ACHN (cell line): ENCODE results near the gene GDF10.

ENCODE experiments used
- DNase-seq: peaks from one replicate; pipeline ENCODE4 v3.0.0-alpha.2; 2015
- in situ Hi-C: cut with HindIII; loops from 2 replicates; pipeline ENCODE4 v1.10.0; 2017; ENCODE audit warnings: low sequenced_read_pairs, low pct_ligation_motif_present, low pct_unique_long_range_greater_than_20kb

GDF10 gene

DNA sequence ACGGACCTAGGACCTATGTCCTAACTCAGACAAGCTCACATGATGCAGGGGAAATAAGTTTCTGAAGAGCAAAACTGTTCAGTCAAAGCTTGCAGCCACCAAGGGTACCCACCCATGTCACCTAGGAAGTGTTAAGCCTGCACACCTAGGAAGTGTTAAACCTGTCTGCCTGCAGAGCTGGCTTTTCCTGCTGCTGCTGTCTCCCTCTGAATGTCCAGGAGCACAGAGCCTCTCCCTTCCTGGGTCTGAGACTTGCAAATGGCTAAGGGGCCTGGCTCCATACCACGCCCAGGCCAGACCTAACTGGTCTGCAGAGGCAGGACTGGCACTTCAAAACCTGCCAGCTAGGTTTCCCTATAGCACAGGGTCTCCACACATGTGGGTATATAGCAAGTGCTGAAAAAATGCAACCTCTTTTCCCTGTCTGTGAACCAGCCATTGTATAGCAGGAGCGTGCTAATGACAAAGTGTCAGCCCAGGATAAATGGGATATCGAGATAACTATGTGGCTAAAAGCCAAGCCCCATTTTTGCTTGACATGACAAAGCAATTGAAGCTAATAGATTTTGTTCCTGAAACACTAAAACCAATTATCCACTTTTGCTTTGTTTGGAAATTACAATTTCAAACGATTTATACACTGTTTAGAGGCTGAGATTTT lies 23.8 kb downstream of the GDF10 start:
- in situ Hi-C loops, result no loop called here
- DNase-seq, result no peak

- in situ Hi-C loops, result no loop called here
- DNase-seq, result no peak
Observed at GRCh38 chr10:47325303-47326291, 25.6 kb downstream of the GDF10 start.

DNA sequence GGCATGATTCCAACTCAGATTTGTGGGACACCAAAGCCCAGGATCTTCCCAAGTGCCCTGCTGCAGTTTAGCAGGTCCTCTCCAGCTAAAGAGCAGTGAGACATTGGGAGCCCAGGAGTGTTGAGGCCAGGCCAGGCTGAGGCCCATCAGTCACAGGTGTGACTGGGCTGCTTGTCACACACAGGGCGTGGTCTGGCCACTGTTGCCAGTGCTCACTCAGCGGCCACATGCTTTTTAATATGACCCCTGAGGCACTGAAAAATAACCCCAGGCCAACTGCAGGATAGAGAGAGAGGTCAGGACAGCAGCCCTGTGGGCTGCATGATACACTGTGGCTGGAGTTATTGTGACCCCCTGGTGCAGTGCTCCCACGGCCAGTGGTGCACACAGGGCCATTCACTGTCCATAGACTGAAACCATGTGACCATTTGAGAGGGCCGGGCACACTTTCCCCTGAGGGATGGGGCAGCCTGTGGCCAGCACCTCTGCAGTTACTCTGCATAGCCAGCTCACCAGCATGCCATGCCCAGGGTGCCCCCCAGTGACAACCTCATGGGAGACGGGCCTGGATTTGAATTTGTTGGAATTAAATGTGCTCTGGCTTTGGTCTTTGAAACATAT lies 26.4 kb downstream of the GDF10 start:
- DNase-seq, result no peak
- in situ Hi-C loops, result no loop called here

DNA sequence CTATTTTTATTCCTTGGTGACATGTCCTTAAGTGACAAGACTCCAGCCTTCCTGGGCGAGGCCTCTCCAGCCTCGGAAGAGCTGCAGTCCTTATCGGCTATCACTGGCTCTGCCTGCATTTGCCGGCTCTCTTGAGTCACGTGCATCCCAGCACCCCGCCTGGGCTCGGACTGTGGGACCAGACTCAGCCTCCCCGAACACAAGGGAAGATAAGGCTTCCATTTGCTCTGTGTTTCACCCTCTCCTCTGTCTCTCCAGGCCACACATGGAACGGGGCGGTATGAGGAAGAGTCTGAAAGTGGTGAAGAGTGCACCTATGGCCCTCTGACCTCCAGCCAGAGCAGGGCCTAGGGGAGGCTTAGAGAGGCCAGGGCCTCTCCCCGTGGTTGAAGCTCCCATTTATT lies 26.9 kb downstream of the GDF10 start:
- in situ Hi-C loops, result no loop called here
- no peak for DNase-seq

GRCh38 chr10:47329855-47330254 lies 29.9 kb downstream of the GDF10 start:
- in situ Hi-C loops, result no loop called here
- no peak for DNase-seq

- in situ Hi-C loops, result no loop called here
- no peak for DNase-seq
Observed at GRCh38 chr10:47330366-47330765, 30.4 kb downstream of the GDF10 start.

DNA sequence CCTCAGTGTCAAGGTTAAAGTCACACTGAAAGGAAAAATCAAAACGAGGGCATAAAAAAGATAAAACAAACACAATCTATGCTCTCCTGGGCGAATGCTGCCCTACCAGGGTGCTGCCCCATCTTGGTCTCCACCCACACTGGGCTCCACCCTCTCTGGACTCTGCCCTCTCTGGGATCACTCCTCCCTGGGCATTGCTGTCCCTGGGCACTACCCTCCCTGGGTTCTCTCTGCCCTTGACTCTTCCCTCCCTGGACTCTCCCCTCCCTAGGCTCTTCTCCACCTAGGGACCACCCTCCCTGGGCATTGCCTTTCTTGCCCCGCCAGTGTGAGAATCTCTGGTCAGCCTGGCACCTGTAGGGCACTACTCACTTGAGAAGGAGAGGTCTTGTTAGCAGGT lies 30.8 kb downstream of the GDF10 start:
- in situ Hi-C loops, result no loop called here
- DNase-seq, result no peak

DNA sequence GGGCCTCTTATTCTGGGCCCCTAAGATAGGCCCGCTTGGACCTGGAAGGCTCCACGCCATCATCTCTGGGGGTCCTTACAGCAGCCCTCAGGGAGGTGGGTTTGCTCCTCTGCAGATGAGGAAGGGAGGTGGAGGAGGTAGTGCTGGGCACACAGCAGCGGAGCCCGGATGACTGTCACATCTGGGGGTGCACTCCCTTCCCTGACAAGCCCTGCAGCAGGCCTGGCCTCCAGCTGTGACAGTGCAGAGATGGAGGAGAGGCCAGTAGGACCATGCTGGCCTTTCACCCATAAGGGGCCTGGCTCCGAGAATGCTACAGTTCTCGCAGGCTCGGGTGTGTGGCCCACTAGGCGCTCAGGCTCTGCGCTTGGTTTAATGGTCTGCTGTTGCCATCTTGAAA lies 31.5 kb downstream of the GDF10 start:
- in situ Hi-C loops, result no loop called here

GRCh38 chr10:47331954-47332353 lies 32.0 kb downstream of the GDF10 start:
- in situ Hi-C loops, result no loop called here
- DNase-seq, result no peak

More for the DNA sequence above, 31.5 kb downstream of the GDF10 start:
- DNase-seq, result no peak

- no peak for DNase-seq
- in situ Hi-C loops, result no loop called here
Observed at GRCh38 chr10:47332371-47332770, 32.4 kb downstream of the GDF10 start.

DNA sequence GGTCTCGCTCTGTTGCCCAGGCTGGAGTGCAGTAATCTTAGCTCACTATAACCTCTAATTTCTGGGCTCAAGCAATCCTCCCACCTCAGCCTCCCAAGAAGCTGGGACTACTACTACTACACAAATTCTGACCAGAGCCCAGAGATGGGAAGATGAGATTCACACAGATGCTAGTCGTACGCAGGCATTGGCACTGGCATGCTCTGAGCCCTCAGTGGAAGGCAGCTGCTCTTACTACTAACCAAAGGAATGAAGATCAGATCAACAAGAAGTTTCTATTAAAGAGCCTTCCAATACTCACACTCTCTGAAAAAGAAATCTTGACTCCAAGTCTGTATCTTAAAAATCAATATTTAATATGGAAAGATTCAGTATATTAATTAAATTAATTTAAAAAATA lies 32.9 kb downstream of the GDF10 start:
- DNase-seq, result no peak
- in situ Hi-C loops, result no loop called here

GRCh38 chr10:47333532-47333931 lies 33.5 kb downstream of the GDF10 start:
- no peak for DNase-seq
- in situ Hi-C loops, result no loop called here

- in situ Hi-C loops, result no loop called here
- DNase-seq, result no peak
Observed at GRCh38 chr10:47334466-47335295, 34.7 kb downstream of the GDF10 start.

GRCh38 chr10:47335906-47336305 lies 35.9 kb downstream of the GDF10 start:
- in situ Hi-C loops, result no loop called here
- no peak for DNase-seq

DNA sequence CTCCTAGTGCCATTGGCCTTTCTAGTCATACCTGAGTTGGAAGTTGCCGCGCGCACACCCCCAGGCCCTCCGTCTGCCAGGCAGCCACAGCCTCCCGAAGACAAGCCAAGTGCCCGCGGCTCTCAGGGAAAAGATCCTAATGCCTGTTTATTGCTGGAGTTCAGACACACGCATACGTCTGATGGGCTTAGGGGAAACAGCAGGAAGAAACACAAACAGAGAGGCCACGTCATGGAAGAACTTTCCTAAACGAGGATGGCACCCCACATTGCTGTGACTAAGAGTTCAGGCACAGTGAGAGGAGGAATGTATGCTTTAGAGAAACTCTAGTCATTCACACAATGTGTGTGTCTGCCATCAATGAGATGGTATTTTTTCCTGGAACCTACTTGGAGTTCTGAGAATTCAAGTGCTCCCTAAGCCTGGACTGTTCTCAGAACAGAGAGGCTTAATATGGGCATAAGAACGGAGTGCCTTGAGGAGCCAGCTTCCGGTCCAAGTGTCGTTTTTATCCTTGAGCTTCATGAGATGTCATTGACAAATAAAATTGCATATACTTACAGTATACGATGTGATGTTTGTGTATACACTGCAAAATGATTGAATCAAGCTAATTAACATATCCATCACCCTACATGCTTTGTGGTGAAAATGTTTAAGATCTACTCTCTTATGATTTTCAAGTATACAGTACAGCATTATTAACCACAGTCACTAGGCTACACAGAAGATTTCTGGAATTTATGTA lies 36.6 kb downstream of the GDF10 start:
- DNase-seq, result no peak
- in situ Hi-C loops, result no loop called here

GRCh38 chr10:47337310-47337709 lies 37.3 kb downstream of the GDF10 start:
- no peak for DNase-seq
- in situ Hi-C loops, result no loop called here

GRCh38 chr10:47339186-47339735 lies 39.3 kb downstream of the GDF10 start:
- in situ Hi-C loops, result no loop called here
- DNase-seq, result no peak
